GM19397 (cell line): ENCODE data around the gene SPOCK2.

Source experiments
- ATAC-seq: cut with Tn5 transposase; IDR thresholded peaks from one replicate; pipeline ENCODE4 v1.9.1; 2021; ENCODE audit warnings: mild to moderate bottlenecking, moderate library complexity; ENCODE audit not compliant: unreplicated experiment

SPOCK2 gene

GRCh38 chr10:72090326-72090725 is 2.0 kb upstream of the SPOCK2 start:
- no peak for ATAC-seq

GRCh38 chr10:72089618-72090017 is 1.3 kb upstream of the SPOCK2 start:
- ATAC-seq, result no peak

DNA sequence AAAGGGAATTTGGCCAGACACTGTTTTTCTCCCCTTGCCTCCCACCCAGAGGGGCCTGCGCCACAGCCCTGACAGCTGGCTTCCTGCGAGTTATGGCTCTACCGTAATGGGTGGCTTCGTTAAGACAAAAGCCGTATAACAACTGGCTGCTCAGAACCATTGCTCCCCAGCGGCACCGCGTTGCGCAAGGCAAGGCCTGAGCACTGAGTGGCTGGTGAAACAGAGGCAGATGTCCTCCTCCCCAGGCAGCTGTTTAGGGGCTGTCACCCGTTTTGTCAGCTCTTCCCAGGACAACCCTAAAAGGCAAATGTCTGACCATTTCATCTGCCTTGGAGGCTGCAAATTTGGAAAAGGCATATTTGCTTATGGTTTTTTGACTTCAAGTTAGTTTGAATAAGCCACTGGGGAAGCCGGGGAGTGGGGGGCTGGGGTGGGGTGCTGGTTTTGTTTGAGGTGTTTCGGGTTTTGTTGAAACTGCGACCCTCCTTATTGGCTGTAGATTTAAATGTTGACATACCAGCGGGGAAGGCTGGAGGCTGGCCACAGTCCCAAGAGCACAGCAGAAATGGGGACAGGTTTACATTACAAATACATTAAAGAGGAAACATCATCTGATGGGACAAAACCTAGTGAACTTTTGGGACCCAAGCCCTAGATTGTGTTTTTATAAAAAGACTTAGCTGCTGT is 681 bp upstream of the SPOCK2 start:
- no peak for ATAC-seq

DNA sequence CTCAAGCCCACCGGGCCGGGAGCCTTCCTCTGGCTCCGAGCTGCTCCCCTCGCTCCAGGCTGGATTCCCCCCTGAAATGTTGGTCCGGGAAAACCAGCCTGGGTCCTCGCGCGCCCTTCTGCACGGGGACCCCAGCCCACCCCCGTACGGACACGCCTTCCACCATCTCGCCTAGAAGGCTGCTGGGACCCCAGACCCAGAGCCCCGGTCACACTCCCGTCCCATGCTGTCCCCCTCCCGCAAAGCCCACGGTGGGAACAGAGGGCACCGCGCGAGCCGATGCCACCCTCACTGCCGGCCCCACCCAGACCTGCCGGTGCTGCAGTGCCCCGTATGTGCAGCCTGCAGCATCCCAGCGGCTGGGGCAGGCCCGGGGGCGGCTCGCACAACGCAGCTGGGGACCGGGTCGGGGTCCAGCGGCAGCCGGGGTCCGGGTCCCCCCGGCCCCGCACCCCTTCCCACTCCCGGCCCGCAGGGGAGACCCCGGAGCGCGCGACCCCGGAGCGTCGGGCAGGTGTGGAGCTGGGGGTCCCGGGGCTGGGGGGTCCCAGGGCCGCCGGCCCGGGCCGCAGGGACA is 871 bp downstream of the SPOCK2 start:
- no peak for ATAC-seq

DNA sequence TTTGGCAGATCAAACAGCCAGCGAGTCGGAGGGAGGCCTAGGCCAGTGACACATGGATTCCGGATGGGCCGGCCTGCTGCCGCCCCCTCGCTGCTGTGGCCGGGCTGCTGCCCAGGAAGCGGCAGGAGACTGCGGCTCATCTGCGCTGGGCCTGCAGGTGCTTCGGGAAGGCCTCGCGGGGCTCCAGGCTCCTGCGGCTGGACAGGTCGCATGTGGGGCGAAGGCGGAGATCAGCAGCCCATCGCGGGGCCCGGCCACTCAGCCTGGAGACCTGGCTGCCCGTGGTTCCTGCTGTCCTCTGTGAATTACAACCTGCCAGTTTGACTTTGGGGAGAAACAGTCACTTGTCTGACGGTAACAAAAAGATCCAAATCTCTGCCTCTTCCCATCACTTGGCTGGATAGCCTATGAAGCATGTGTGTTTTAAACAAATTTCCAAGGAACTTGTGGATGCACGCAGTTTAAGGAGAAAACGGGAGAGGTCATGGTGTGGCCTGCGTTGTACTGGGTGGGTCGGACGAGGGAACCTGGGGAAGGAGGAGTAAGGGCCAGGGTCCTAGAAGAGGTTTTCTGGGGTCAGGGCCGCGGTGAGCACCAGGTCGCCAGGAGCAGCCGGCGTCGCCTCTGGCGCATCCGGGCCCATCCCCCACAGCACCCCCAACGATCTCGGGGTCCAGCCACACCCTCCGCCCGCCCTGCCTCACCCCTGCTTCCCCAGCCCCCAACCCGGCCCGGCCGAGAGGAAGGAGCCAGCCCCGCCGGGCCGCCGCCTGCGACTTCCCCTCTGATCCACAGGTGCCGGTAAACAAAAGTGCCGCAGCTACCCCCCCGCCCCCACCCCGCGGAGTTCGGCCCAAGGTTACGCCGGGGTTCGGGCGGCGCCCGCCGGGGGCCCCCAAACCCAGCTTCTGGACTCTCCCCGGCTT is 1.6 kb downstream of the SPOCK2 start:
- no peak for ATAC-seq

GRCh38 chr10:72085864-72086465 is 2.4 kb downstream of the SPOCK2 start:
- ATAC-seq, result no peak

- no peak for ATAC-seq
Observed at GRCh38 chr10:72085166-72085565, 3.2 kb downstream of the SPOCK2 start.

GRCh38 chr10:72083790-72084459 is 4.4 kb downstream of the SPOCK2 start:
- no peak for ATAC-seq

DNA sequence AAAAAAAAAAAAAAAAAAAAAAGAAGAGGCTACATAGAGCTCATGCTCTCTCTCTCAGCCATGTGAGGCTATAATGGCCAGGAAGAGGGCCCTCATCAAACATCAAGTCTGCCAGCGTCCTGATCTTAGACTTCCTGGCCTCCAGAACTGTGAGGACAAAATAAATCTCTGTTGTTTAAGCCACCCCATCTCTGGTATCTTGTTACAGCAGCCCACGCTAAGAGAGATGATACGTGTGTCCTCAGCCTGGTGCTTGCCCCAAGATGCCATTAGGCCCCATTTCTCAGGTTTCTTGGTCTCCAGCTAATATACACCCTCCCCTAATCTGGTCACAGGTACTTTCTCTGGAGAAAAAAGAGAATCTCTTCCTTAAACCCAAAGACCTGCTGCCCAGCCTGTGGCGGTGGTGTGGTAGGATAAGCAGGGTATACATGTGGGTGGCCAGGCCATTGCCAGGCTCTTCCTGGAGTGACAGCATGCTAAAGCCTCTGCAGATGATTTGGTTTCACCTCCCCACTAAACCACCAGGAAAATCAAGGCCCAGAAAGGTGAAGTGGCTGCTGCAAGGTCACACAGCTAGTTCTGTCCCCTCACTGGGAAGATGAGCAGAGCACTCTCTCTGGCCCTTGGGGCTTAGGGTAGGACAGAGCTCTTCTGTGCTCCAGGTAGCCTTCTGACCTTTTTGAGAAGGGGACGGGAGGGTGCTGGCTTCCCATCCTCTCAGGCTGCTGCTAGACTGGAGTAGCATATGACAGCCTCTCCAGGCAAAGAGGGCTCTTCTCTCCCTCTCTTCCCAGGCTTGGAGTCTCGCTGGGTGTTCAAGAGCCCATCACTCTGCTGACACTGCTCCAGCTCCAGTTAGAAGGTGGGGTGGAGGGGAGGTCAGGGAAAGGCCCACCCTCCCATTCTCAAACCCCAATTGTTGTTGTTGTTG is 5.2 kb downstream of the SPOCK2 start:
- ATAC-seq, result no peak

DNA sequence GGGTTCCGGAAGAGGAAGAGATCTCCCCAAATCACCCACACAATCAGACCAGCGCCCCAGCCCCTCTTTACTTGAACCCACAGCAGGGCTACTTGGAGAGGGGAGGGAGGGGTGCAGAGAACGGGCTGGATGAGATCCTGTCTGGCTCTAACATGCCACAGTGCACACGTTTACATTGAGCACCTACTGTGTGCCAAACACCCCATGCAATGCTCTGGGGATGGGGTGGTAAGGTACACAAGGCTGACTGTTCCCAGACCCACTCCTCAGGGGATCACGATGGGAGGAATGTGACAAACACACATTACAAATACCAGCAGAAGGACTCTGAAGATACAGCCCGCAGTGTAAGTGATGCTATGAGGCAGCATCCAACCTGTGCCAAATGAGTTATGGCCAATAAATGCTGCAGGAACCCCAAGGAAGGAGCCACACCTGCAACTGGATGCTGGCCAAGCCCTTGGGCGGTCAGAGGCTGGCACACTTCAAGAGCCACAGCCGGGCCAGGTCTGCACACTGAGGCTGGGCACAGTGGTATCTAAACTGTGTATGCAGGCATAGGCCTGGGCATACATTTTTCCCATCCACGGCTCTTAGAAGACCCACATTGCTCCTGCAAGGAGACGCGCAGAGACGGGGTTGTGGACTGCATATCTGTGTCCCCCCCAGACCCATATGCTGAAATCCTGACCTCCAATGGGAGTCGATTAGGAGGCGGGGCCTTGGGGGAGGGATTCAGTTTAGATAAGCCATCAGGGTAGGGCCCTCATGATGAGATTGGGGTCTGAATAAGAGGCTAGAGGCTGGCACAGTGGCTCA is 6.4 kb downstream of the SPOCK2 start:
- no peak for ATAC-seq

DNA sequence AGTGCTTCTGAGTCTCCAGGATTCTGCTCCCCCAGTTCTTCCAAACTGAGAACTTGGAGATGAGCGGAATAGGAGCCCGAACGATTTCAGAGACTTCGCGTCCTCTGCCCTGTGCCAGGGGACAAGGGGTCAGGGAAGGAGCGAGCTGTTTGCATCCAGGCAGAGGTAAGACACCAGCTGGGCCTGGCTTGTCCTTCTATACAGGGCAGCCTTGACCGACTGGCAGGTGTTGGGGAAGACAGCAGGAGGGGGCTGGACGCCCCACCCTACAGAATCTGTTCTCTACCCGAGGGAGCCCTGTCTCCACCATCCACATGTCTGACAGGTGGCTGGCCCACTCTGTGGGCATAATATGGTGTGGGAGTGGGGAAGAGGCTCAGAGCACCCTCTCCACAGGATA is 7.1 kb downstream of the SPOCK2 start:
- no peak for ATAC-seq

- ATAC-seq, result no peak
Observed at GRCh38 chr10:72080042-72080975, 8.0 kb downstream of the SPOCK2 start.

GRCh38 chr10:72079356-72079755 is 9.0 kb downstream of the SPOCK2 start:
- no peak for ATAC-seq

GRCh38 chr10:72077275-72077990 is 10.9 kb downstream of the SPOCK2 start:
- ATAC-seq, result no peak

DNA sequence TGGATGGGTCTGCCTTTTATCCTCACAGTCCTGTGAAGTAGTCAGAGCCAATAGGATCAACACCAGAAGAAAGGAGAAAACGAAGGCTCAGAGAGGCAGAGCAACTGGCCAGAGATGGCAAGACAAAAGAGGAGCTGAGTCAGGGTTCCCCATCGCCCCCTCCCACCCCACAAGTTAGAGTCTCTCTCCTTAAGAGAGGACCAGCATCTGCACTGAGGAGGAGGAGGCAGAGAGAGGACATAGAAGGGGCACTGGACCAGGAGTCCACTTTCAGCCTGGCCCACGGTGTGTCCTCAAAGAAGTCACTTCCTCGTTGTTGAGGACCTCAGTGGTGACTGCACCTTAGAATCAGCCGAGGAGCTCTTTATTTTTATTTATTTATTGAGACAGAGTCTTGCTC is 11.6 kb downstream of the SPOCK2 start:
- no peak for ATAC-seq

GRCh38 chr10:72075376-72076115 is 12.8 kb downstream of the SPOCK2 start:
- no peak for ATAC-seq
